C4-2B (cell line): ENCODE data around the gene HPS3.
"Not testable (repeated sequence)": the region's sequence is repeated elsewhere in the genome, so short reads cannot be mapped to it uniquely, and the experiment has no call there.

Experiments
- H3K27ac ChIP-seq: fragments of 450-650 bp; 2 replicates; pipeline ENCODE4 v1.5.1; 2017
- ZFX ChIP-seq: fragments of 450-650 bp; IDR thresholded peaks from 2 replicates; pipeline ENCODE4 v1.6.1; 2017
- TF ChIP-seq, protein P1 (sequence below): fragments of 450-650 bp; conservative IDR thresholded peaks from 2 replicates; pipeline ENCODE4 v1.5.1; 2017; ENCODE audit warnings: mild to moderate bottlenecking

HPS3 gene

DNA sequence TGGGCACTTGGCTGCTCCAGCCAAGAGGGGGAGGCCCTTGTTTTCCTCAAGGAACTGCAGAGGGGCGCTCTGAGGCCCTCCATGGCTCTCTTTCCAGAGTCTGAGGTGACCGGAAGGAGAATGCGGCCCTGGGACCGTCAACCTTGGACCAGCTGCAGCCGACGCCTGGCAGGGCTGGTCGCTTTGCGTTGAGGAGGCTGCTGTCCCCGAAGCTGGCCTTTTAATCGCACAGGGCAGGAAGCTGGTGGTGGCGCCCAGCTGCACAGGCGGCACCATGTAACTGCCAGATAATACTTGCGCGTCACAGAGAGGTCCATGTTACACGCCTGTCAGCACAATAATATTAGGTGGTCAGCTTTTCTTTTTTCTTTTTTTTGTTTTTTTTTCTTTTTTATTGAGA is 42.2 kb upstream of the HPS3 start:
- peak overlapping the region; percentile 84 for H3K27ac ChIP-seq
- TF ChIP-seq, protein P1, sequence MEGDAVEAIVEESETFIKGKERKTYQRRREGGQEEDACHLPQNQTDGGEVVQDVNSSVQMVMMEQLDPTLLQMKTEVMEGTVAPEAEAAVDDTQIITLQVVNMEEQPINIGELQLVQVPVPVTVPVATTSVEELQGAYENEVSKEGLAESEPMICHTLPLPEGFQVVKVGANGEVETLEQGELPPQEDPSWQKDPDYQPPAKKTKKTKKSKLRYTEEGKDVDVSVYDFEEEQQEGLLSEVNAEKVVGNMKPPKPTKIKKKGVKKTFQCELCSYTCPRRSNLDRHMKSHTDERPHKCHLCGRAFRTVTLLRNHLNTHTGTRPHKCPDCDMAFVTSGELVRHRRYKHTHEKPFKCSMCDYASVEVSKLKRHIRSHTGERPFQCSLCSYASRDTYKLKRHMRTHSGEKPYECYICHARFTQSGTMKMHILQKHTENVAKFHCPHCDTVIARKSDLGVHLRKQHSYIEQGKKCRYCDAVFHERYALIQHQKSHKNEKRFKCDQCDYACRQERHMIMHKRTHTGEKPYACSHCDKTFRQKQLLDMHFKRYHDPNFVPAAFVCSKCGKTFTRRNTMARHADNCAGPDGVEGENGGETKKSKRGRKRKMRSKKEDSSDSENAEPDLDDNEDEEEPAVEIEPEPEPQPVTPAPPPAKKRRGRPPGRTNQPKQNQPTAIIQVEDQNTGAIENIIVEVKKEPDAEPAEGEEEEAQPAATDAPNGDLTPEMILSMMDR, result no peak
- no peak for TF ChIP-seq ZFX

DNA sequence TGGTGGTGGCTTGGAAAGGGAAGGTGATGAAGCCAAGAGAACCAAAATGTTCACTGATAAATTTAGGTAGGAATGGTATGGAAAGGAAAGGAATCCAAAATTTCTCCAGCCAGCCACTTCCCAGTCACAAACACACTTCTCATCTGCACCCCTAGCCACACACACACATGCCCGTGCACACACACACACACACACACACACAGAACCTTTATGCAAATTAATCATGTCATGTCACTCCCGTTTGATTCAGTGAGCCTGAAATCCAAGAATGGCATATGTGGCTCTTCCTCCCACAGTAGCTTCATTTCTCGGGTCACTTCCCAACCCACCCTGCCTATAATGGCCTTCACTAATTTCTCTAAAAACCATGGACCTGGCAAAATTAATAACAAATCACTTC is 40.0 kb upstream of the HPS3 start:
- no peak for TF ChIP-seq ZFX
- TF ChIP-seq, protein P1, result no peak
- H3K27ac ChIP-seq, result no peak overlapping the region

DNA sequence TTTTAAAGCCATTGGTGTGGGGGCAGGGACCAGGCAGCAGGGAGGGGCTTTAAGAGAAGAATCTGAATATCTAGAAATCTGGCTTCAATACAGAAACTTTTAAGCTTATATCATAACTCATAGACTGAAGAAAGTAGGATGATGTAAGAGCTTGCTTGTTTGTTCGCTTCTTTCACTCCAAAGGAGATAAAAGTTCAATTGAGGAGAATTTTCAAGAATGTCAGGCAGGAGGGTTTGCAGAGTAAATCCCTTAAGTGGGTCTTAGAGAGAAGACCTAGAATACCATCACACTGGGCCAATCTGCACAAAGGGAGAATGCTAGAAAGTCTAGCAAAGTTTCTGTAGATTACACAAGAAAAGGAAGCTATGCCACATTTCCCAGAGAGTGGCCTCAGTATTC is 39.0 kb upstream of the HPS3 start:
- TF ChIP-seq, protein P1, result no peak
- no peak for TF ChIP-seq ZFX
- H3K27ac ChIP-seq, result no peak overlapping the region

DNA sequence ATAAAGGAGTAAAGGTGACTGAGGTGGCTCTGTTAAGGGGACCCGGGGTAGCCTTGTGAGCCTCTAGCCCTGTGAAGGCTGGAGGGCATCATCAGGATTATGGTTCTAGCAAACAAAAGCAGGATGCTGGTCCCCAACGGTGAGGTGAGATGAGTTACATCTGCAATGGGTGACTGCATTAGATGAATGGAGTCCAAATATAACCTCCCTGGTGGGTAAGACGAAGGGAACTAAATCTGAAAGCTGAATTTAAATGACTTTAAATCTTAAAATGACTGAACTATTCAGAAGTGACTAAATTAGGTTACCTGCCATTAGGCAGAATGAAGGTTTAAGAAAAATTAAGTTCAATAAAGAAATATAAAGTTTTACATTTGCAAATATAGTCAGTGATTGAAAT is 38.5 kb upstream of the HPS3 start:
- TF ChIP-seq, protein P1, result no peak
- TF ChIP-seq ZFX, result no peak
- no peak overlapping the region for H3K27ac ChIP-seq

DNA sequence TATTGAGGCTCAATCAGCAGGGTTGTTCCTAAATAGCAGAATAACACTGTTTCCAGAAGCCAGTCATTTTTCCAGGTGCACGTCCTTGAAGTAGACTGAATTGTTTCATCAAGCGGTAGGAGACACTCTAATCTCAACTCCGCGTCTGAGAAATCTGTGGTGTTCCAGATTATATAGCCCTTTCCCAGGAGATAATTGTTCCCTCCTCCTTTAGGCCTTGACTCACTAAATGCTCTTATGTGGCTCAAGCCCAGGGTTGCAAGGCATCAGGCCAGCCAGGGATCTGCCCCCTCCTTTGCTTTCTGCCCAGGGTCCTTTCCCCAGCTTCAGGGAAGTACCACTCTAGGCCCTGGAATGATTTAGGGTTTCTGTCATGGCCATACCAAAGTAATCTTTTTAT is 37.5 kb upstream of the HPS3 start:
- no peak for TF ChIP-seq ZFX
- TF ChIP-seq, protein P1, result no peak

DNA sequence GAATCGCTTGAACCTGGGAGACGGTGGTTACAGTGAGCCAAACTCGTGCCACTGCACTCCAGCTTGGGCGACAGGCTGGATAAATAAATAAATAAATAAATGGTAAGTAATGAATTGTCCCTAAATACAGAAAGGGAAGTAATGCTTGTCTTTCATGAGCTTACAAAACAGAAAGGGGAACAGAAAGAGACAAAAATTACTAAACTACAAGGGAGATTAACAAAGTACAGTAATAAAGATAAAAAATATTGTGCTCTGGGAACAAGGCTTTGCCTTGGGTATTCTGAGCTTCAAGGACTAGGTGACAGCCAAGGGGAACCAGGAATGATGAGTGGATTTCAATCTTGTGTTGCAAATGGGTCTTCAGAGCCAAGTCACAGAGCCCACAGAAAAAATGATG is 34.0 kb upstream of the HPS3 start:
- no peak overlapping the region for H3K27ac ChIP-seq

More for the DNA sequence above, 37.5 kb upstream of the HPS3 start:
- no peak overlapping the region for H3K27ac ChIP-seq

DNA sequence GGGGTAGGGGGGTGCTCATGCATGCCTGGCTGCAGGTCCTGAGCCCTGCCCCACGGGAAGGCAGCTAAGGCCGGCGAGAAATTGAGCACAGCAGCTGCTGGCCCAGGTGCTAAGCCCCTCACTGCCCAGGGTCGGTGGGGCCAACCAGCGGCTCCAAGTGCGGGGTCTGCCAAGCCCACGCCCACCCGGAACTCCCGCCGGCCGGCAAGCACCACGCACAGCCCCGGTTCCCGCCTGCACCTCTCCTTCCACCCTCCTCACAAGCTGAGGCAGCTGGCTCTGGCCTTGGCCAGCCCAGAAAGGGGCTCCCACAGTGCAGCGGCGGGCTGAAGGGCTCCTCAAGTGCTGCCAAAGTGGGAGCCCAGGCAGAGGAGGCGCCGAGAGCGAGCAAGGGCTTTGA is 31.5 kb upstream of the HPS3 start:
- H3K27ac ChIP-seq, result not testable (repeated sequence)

More for the DNA sequence above, 34.0 kb upstream of the HPS3 start:
- TF ChIP-seq, protein P1, result no peak
- TF ChIP-seq ZFX, result no peak

DNA sequence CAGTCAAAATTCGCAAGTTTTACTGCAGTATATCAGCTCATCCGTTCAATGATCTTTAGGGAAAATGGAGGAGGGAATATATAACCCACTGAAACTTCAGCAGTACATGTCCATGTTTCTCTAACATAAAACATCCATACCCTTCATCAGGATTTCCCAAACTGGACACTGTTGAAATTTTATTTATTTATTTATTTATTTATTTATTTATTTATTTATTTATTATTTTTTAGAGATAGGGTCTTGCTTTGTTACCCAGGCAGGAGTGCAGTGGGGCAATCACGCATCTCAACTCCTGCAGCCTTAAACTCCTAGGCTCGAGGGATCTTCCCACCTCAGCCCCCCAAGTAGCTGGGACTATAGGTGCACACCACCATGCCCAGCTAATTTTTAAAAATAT is 28.3 kb upstream of the HPS3 start:
- TF ChIP-seq, protein P1, result no peak
- TF ChIP-seq ZFX, result no peak
- no peak overlapping the region for H3K27ac ChIP-seq
